Measurements from ENCODE around the gene TANC1. TPM values are rescaled to one million over a fixed set of nuclear protein-coding genes. Genes with fewer than 3 reads are reported as not detected.
"Not testable (repeated sequence)": the region's sequence is repeated elsewhere in the genome, so short reads cannot be mapped to it uniquely, and the experiment has no call there.

TANC1 gene
- total RNA-seq, 1 donor from 2014 or later: 62.7 TPM

DNA sequence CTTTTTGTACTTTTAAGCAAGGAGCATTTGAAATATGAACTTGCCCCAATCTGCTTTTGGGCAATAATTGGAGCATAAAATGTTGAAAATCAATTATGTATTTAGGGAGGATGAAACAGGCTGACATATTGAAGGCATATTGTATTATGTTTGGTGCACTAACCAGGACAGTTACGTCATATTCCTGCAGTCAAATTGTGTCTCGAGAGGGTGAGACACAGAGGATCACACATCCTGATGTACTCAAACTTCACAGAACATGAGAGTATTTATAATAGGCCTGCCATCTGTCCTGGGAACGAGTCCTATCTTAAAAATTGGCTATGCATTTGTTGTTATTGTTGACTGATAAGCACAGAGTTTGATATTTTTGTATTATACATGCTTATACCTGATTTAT is 44.7 kb downstream of the TANC1 start:
- peak; percentile 66 for ATAC-seq
- no peak for DNase-seq
- intact Hi-C loops (cut with micrococcal nuclease): no loop called here

DNA sequence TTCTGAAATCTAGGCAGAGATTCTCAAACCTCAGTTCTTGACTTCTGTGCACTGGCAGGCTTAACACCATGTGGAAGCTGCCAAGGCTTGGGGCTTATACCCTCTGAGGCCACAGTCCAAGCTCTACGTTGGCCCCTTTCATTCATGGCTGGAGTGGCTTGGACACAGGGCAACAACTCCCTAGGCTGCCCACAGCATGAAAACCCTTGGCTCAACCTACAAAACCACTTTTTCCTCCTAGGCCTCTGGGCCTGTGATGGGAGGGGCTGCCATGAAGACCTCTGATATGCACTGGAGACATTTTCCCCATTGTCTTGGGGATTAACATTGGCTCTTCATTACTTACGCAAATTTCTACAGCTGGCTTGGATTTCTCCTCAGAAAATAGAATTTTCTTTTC is 46.7 kb downstream of the TANC1 start:
- intact Hi-C loops (cut with micrococcal nuclease): no loop called here
- DNase-seq (no peak), ATAC-seq (no peak)

DNA sequence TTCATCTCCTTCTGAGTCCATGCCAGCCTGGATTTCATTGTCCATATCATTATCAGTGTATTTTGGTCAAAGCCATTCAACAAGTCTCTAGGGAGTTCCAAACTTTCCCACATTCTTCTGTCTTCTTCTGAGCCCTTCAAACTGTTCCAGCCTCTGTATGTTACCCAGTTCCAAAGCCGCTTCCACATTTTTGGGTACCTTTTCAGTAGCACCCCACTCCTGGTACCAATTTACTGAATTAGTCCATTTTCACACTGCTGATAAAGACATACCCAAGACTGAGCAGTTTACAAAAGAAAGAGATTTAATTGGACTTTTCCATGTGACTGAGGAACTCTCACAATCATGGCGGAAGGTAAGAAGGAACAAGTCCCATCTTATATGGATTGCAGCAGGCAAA is 47.4 kb downstream of the TANC1 start:
- no peak for DNase-seq
- no peak for ATAC-seq
- intact Hi-C loops (cut with micrococcal nuclease): no loop called here

DNA sequence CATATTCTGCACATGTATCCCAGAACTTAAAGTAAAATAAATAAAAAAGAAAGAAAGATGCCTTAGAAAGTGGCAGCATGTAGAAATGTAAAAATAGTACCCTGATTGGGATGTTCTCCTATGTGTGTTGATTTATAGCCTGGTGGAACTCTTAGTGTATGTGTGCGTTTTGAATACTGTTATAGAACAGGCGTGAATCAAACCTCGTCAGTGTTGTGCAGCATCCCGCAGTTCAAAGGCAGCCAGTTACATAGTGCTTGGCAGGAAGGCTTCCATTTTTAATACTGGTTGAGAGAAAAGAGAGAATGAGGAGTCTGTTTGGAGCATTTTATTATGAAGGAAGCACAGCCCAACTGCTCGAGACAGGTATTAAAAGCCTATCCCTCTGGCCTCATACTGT is 49.4 kb downstream of the TANC1 start:
- DNase-seq (no peak), ATAC-seq (no peak)
- intact Hi-C loops (cut with micrococcal nuclease): no loop called here

DNA sequence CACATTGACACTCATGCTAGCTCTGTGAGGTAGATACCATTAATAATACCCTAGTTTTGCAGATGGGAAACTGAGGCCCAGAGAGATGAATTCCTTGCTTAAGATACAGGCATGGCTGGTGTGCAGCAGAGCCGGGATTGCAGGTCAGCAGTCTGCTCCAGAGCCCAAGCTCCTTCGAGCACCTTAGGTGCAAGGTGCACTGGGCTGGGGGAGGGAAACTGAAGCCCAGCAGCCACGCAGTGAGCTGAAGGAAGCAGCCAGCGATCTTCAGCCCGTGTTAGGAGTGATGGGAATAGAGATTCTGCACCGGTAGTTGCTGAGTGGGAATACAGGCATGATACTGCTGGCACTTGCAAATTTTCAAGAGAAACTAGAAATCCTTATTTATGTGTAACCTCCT is 50.6 kb downstream of the TANC1 start:
- ATAC-seq (peak; percentile 17), DNase-seq (no peak)
- intact Hi-C loops (cut with micrococcal nuclease): no loop called here

DNA sequence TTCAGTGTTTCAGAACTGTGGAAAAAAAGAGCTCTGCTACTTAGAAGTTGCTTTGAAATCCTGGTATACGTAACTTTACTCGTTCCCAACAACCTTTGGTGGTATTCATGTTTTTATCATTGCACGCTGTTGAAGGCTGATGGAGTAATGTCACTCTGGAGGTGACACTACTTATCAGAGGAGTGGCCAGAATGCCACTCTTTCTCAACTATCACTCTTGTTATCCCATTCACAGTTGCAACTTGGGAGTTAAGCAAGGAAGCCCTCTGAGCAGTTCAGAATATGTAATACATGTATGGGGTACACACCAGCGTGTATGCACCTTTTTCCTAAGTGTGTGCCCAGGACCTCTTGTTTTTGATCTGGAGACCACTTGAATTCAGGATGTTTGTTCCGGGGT is 53.6 kb downstream of the TANC1 start:
- intact Hi-C loops (cut with micrococcal nuclease): no loop called here
- ATAC-seq (peak; percentile 31), DNase-seq (no peak)

DNA sequence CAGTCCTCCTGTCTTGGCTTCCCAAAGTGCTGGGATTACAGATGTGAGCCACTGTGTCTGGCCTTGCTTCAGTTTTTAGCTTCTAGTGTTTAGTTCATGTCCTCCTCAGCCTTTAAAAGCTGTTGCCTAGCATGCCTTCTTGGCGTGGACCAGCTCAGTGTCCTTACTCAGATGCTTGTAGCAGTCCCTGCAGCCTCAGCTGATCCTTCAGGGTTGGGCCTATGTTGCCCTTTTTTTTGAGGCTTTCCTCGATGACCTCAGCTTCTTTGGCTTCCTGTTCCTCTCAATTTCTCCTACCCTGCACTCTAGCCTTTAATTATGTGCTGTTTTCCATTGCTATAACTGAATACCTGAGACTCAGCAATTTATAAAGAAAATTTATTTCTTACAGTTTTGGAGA is 57.7 kb downstream of the TANC1 start:
- ATAC-seq: peak; percentile 8
- intact Hi-C loops (cut with micrococcal nuclease): no loop called here

DNA sequence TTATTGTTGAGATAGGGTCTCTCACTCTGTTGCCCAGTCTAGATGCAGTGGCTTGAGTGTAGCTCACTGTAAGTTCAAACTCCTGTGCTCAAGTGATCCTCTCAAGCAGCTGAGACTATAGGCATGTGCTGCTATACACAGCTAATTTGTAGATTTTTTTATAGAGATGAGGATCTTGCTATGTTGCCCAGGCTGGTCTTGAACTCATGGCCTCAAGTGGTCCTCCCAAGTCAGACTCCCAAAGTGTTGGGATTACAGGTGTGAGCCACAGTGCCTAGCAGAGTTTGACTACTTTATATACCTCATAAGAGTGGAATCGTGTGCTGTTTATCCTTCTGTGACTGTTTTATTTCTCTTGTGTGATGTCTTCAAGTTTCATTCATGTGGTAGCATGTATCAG is 60.3 kb downstream of the TANC1 start:
- intact Hi-C loops (cut with micrococcal nuclease): no loop called here
- ATAC-seq: no peak
- DNase-seq: no peak

More for the DNA sequence above, 57.7 kb downstream of the TANC1 start:
- no peak for DNase-seq

DNA sequence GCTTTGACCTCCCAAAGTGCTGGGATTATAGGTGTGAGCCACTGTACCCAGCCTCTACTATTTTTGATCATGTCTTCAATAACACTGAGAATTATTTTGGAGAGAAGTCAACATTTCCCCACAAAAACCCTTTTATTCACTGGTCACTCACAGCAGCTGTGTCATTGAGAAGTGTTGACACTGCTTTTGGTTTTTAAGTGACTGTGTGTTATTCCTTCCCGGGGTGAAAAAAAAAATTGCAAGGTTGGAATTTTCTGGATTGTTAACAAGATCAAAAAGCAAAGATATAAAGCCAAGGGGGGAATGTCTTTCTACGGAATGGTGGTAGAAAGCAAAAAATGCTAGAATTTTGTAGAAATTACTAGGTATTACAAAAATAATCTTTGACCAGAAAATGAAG is 61.5 kb downstream of the TANC1 start:
- ATAC-seq: no peak
- no peak for DNase-seq
- intact Hi-C loops (cut with micrococcal nuclease): no loop called here

DNA sequence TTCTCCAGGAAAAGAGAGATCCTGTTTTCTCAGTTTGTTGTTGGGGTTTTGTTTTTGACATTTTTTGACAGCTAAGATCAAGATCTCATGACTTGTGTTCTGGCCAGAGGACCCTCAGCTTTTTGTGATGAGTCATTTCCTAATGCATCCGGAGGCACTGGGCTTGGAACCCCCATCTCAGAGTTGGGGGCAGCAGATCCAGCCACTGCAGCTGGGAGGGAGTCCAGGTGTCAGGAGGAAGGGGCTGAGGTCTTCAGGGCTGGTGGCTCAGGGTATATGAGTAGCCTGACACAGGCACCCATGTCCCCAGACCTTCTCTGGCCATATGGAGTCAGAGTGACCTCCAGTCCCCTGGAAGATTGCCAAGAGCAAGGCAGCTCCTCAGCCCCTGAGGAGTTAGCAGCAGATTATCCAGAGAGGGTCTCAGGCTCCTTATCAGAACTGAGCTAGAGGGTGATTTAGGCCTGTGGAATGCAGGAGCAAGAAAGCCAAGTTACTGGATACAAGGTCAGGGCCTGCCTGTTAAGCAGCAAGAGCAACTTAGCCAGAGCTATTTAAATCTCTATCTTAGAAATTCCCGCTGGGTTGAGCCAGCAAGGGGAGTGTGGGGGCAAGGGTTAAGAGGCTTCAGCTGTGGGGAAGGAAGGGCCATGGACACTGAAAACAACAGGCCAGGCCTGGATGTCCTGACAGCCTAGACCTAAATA is 62.4 kb downstream of the TANC1 start:
- intact Hi-C loops (cut with micrococcal nuclease): no loop called here
- DNase-seq (peak; percentile 66), ATAC-seq (peak; percentile 85)

DNA sequence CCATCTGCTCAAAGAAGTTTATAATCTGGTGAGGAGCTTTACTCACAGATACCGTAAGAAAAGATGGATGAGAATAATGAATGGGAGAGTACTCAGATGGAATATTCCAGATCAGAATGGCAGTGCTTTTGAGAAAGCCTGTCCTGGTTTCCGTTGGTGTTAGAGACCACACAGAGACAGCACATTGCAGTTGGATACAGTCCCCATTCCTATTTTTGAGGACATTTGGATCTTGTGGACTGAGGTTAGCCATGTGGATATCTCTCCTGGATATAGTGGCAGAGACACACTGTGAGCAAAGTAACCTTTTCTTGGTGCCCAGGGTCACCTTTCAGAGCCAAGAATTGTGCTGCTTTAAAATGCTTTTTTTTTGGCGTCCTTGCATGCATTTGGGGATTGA is 63.7 kb downstream of the TANC1 start:
- ATAC-seq: peak; percentile 21
- intact Hi-C loops (cut with micrococcal nuclease): no loop called here
- DNase-seq: no peak

DNA sequence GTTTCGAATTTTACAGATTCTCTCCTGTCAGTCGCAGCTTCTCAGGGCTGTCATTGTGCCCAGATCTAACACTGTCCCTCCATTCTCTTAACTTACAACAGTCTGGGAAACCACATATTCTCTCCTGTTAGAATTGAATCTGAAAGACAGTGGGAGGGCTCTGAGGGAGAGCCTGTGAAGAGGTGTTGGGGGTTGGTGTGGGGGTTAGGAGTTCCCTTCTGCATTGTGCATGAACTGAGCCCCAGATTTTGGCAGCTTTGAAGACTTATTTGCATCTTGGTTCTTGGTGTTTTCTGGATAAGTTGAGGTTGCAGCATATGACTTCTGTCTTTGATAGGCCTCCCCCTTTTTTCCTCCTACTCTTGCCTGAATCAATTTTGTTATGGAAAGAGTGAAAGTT is 64.1 kb downstream of the TANC1 start:
- ATAC-seq: peak; percentile 1

DNA sequence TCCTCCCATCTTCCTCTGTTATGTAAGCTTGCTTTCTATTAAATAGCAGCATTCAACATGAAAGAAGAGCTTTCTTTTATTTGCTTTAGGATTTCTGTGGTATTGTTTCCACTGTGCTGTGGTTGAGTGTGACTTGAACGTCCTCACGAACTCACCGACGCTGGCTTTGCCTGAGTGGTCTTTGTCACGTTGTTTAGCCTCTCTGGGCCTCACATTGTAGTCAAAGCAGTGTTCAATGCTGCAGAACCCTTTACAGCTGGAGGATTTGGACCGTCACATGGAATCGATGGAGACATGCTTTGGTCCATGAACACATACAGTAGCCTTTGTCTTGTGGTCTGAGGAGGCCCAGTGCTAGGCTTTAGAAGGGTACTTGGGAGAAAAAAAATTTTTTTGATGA is 66.3 kb downstream of the TANC1 start:
- intact Hi-C loops (cut with micrococcal nuclease): no loop called here
- DNase-seq (no peak), ATAC-seq (no peak)

More for the DNA sequence above, 64.1 kb downstream of the TANC1 start:
- intact Hi-C loops (cut with micrococcal nuclease): no loop called here
- DNase-seq: no peak

DNA sequence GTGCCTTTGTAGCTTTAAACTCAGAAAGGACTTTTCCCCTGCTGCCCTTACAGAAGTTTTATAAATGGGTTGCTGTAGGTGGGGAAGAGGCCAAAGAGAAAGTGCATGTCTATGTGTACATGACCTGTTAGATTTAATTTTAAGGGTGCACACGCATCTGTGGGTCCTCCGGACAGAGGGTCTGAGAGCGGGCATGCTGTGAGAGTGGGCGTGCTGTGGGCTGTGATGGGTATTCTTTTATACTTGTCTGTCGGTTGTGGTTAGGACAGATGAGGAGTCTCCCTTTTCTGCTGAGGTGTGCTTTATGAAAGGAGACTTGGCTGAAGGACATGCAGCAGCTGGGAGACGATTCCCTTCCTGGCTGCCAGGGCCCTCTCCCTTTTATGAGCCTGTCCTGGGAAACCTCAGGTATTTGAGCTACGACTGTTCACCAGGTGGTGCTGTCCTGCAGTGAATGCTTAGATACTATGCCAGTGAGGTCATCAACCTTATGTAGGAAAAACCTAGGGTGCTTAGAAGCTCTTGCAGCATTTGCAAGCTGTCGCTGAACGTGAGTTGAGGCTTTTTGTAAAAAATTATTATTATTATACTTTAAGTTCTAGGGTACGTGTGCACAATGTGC is 67.5 kb downstream of the TANC1 start:
- ATAC-seq: peak; percentile 63
- intact Hi-C loops (cut with micrococcal nuclease): no loop called here

DNA sequence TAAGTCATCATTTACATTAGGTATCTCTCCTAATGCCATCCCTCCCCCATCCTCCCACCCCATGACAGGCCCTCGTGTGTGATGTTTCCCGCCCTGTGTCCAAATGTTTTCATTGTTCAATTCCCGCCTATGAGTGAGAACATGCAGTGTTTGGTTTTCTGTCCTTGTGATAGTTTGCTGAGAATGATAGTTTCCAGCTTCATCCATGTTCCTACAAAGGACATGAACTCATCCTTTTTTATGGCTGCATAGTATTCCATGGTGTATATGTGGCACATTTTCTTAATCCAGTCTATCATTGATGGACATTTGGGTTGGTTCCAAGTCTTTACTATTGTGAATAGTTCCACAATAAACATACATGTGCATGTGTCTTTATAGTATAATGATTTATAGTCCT is 68.0 kb downstream of the TANC1 start:
- ATAC-seq; intact Hi-C loops (cut with micrococcal nuclease); DNase-seq: not testable (repeated sequence)

More for the DNA sequence above, 67.5 kb downstream of the TANC1 start:
- no peak for DNase-seq

DNA sequence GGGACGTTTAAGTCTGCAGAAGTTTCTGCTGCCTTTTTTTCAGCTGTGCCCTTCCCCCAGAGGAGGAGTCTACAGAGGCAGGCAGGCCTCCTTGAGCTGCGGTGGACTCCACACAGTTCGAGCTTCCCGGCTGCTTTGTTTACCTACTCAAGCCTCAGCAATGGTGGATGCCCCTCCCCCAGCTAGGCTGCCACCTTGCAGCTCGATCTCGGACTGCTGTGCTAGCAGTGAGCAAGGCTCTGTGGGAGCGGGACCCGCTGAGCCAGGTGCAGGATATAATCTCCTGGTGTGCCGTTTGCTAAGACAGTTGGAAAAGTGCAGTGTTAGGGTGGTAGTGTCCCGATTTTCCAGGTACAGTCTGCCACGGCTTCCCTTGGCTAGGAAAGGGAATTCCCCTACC is 72.9 kb downstream of the TANC1 start:
- intact Hi-C loops (cut with micrococcal nuclease); ATAC-seq; DNase-seq: not testable (repeated sequence)

DNA sequence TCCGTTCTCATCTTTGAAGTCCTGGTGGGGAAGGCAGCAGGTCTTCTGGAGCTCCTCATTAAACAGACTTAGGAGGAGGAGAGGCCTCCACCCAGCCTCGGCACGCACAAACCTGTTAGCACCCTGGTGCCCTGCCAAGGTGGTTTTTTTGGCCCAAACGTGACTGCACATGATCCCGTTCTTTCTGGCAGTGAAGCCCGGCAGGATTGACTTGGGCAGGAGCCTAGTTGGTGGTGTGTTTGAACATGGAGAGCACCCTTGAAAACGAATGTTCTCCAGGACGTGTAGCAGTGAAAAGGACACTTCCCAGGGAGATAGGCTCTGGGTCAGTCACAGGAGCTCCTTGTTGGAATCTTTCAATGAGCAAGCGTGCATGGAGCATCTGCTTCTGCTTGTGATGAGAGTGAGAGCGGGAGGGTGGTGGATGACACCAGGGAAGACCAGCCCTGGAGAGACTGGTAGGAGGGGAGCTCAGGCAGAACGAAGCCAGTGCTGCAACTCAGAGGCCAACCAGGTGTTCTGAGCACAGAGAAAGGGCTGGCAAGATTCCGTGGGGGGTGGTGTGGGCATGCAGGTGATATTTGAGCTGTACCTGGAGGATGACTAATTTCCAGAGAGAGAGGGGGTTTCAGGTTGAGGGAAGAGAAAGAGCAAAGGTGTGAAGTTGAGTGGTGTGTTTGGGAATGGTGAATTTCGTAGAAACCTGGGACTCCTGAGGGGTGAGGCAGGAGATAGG is 73.8 kb downstream of the TANC1 start:
- intact Hi-C loops (cut with micrococcal nuclease): no loop called here
- DNase-seq (peak; percentile 67), ATAC-seq (peak; percentile 73)

DNA sequence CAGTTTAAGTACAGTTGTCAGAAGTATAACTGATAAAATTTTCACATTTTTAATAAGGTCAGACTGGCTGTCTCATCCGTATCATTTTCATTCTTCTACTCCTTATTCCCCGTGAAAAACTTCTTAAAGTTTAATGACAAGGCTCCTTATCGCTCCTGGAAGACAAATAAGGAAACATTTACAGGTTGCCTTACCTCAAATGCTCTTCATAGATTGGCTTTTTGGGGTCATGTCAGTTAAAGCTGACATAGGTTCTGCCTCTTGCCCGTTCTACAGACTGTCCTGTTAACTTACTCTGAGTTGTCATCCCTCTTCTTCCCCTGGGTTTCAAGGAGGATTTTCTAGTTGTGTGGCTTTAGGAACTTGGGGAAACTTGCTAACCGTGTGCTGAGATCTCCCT is 75.3 kb downstream of the TANC1 start:
- DNase-seq (no peak), ATAC-seq (no peak)
- intact Hi-C loops (cut with micrococcal nuclease): no loop called here

DNA sequence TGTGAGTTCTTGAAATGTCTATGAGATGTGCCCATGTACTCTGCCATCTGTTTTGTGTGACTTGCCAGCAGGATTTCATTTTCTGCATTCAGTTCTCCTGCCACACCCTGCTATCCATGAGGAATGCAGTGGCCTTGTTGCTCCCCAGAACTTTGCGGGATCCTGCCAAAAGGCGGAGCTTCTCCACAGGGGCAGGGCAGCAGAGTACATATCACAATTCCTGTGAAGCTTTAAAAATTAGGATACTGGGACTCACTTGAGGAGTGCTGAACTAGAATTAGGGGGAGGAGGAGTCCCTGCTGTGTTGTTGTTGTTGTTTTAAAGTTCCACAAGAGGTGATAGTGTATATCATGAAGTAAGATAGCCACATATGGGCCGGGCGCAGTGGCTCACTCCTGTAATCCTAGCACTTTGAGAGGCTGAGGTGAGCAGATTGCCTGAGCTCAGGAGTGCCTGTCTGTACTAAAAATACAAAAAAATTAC is 76.4 kb downstream of the TANC1 start:
- peak; percentile 52 for ATAC-seq
- peak; percentile 48 for DNase-seq
- intact Hi-C loops (cut with micrococcal nuclease): no loop called here

All from left ventricle myocardium superior (tissue), 1 donor.